Measurements from ENCODE around the gene SLC2A4. TPM values are rescaled to one million over a fixed set of nuclear protein-coding genes. Genes with fewer than 3 reads are reported as not detected.

The SLC2A4 gene
- total and polyA plus RNA-seq, 2 of the 4 experiments (the other 2 are of a cell fraction): 0.07 TPM; not detected in 1

GRCh38 chr17:7317161-7317803 is 35.8 kb downstream of the SLC2A4 start:
- Histone ChIP-seq H3K56ac (ENCODE audit: extremely low read depth, insufficient read depth, low read length) (no peak overlapping the region), H2AFZ (replicated peaks; ENCODE audit: low read length, poor library complexity) (no peak overlapping the region), H3K9me3 (ENCODE audit: control insufficient read depth, insufficient read depth, low read length) (no peaks in the 10 kb centered on the region), H2BK5ac (ENCODE audit: low read depth, low read length, poor library complexity, severe bottlenecking) (no peak overlapping the region), H3K4me3 (ENCODE audit: insufficient read depth, low read depth, low read length) (no peak overlapping the region), H4K5ac (ENCODE audit: low read depth, low read length) (no peak overlapping the region), H2BK120ac (ENCODE audit: low read depth, low read length) (no peak overlapping the region), H3K27ac (ENCODE audit: insufficient read depth, low read length) (no peak overlapping the region), H2BK15ac (ENCODE audit: low read depth, low read length) (no peak overlapping the region), H2BK20ac (ENCODE audit: low read depth, low read length) (no peak overlapping the region), H4K20me1 (ENCODE audit: insufficient read depth, low read length) (peaks cover 26% of the 10 kb centered on the region), H3K9me1 (ENCODE audit: insufficient read depth, low read length) (peaks cover 7% of the 10 kb centered on the region; the same call in 1 of the 2 replicates), H2AK9ac (replicated peaks; ENCODE audit: low read depth, low read length, poor library complexity) (no peak overlapping the region), H4K8ac (ENCODE audit: low read depth in 2 of 2, low read length in 2 of 2) (no peak overlapping the region), H3K23ac (ENCODE audit: low read depth, low read length) (no peak overlapping the region), H3K18ac (ENCODE audit: low read depth, low read length) (no peak overlapping the region), H3K36me3 (ENCODE audit: control insufficient read depth, insufficient read depth, low read length) (peaks cover 67% of the 10 kb centered on the region), H2AK5ac (ENCODE audit: low read depth, low read length) (no peak overlapping the region), H4K91ac (ENCODE audit: insufficient read depth, low read depth, low read length) (no peak overlapping the region), H3K27me3 (ENCODE audit: control insufficient read depth, insufficient read depth, low read length) (no peaks in the 10 kb centered on the region), H3K9ac (ENCODE audit: low read depth, low read length) (no peak overlapping the region), H3K4me1 (ENCODE audit: control insufficient read depth, insufficient read depth, low read length) (peaks cover 7% of the 10 kb centered on the region), H3K79me1 (ENCODE audit: low read depth in 1 of 2, low read length in 2 of 2) (peaks cover 19 to 31% of the 10 kb centered on the region in 2 experiments; a peak in 3 of 4 replicates), H3K14ac (replicated peaks; ENCODE audit: low read depth, low read length) (no peak overlapping the region), H3K4ac (ENCODE audit: low read depth, low read length) (no peak overlapping the region), H3K4me2 (ENCODE audit: low read depth, low read length) (no peak overlapping the region)
- dilution Hi-C loops (cut with HindIII; ENCODE audit: low sequenced_read_pairs, unreplicated experiment) (no loop called here), intact Hi-C loops (cut with micrococcal nuclease) (no loop called here), in situ Hi-C loops (cut with MboI; ENCODE audit: low sequenced_read_pairs) (no loop called here)
- 91% methylated on average over 10 of the region's 16 CpGs; no CpG with 5 or more reads in 1 of the 2 experiments for WGBS, 2 experiments (ENCODE audit: extremely low coverage in 2 of 2, insufficient read length in 1 of 2)
- TF ChIP-seq NFE2L2 (IDR thresholded peaks at IDR 0.05; ENCODE audit: low read depth, low read length) (no peak), CHD1 (IDR thresholded peaks at IDR 0.05; ENCODE audit: low read depth, low read length) (no peak), MAZ (IDR thresholded peaks at IDR 0.05; ENCODE audit: borderline replicate concordance, low read depth, low read length) (no peak), FOS (IDR thresholded peaks at IDR 0.05; ENCODE audit: low read depth, low read length) (no peak), ELK1 (IDR thresholded peaks at IDR 0.05; ENCODE audit: borderline replicate concordance, low read depth, low read length) (no peak), RFX5 (IDR thresholded peaks at IDR 0.05; ENCODE audit: low read depth, low read length) (no peak)
- ChIA-PET CTCF (no interaction called here), POLR2A (ENCODE audit: unreplicated experiment) (no interaction called here)
- DNase-seq (no peak), ATAC-seq (ENCODE audit: low read depth) (no peak)
- BruUV-seq (replicated peaks): no TSS peak

Data from IMR-90 (cell line).